Keratinocyte (primary cell): ENCODE measurements around the gene FAM120B. TPM values are rescaled to one million over a fixed set of nuclear protein-coding genes. Genes with fewer than 3 reads are reported as not detected.

Experiments
- DNase-seq: peaks from one replicate; pipeline ENCODE4 v3.0.0-alpha.2; 2011; ENCODE audit warnings: low read depth, missing footprints, low spot score
- FAIRE-seq: peaks from 2 replicates; lab custom pipeline; 2011; peaks lifted over from hg19 to GRCh38; lab: Jason Lieb, UNC
- H2AFZ ChIP-seq: 2 replicates; pipeline ENCODE4 v1.6.0; 2012; ENCODE audit warnings: low read length, control low read depth, inconsistent platforms; ENCODE audit not compliant: control insufficient read depth
- H3K27ac ChIP-seq: 2 replicates; pipeline ENCODE4 v1.5.1; 2011; ENCODE audit warnings: low read length; ENCODE audit not compliant: control insufficient read depth, insufficient read depth
- H3K27me3 ChIP-seq: 3 replicates; pipeline ENCODE4 v1.6.0; 2011; ENCODE audit warnings: low read length; ENCODE audit not compliant: control insufficient read depth, insufficient read depth; ENCODE audit errors: extremely low read depth
- H3K36me3 ChIP-seq, 2 experiments: 2 replicates in 1 of 2; 3 replicates in 1 of 2; pipeline ENCODE4 v1.5.1; 2011; ENCODE audit warnings: low read length in 2 of 2, mild to moderate bottlenecking in 1 of 2; ENCODE audit not compliant: control insufficient read depth in 2 of 2, insufficient read depth in 2 of 2; ENCODE audit errors: extremely low read depth in 1 of 2
- H3K4me1 ChIP-seq: 3 replicates; pipeline ENCODE4 v1.5.1; 2011; ENCODE audit warnings: low read length; ENCODE audit not compliant: control insufficient read depth, insufficient read depth; ENCODE audit errors: extremely low read depth
- H3K4me2 ChIP-seq: 3 replicates; pipeline ENCODE4 v1.6.0; 2011; ENCODE audit warnings: low read depth, low read length; ENCODE audit not compliant: control insufficient read depth, insufficient read depth; ENCODE audit errors: extremely low read depth
- H3K4me3 ChIP-seq, 3 experiments: fragments of 200-600 bp in 1 of 3; sonication (generic) in 1 of 3; 2 replicates in 2 of 3; 3 replicates in 1 of 3; pipeline ENCODE4 v1.5.1; 2011 to 2016; ENCODE audit warnings: low read length in 3 of 3, mild to moderate bottlenecking in 3 of 3, control low read depth in 2 of 3, inconsistent platforms in 1 of 3, low read depth in 1 of 3, mixed read lengths in 1 of 3, mixed run types in 1 of 3, moderate library complexity in 1 of 3; ENCODE audit not compliant: control insufficient read depth in 2 of 3, insufficient read depth in 2 of 3; ENCODE audit errors: extremely low read depth in 1 of 3
- H3K79me2 ChIP-seq: 2 replicates; pipeline ENCODE4 v1.6.0; 2012; ENCODE audit warnings: low read length; ENCODE audit not compliant: control insufficient read depth, insufficient read depth
- H3K9ac ChIP-seq: 3 replicates; pipeline ENCODE4 v1.6.0; 2011; ENCODE audit warnings: low read length; ENCODE audit not compliant: control insufficient read depth, insufficient read depth; ENCODE audit errors: extremely low read depth
- H3K9me1 ChIP-seq: 3 replicates; pipeline ENCODE4 v1.6.0; 2011; ENCODE audit warnings: low read length; ENCODE audit not compliant: control insufficient read depth, insufficient read depth; ENCODE audit errors: extremely low read depth
- H3K9me3 ChIP-seq: 2 replicates; pipeline ENCODE4 v1.5.1; 2012; ENCODE audit warnings: low read depth, low read length; ENCODE audit not compliant: control insufficient read depth
- H4K20me1 ChIP-seq: 3 replicates; pipeline ENCODE4 v1.6.0; 2011; ENCODE audit warnings: low read length; ENCODE audit not compliant: control insufficient read depth, insufficient read depth; ENCODE audit errors: extremely low read depth
- EZH2 ChIP-seq: IDR thresholded peaks from one replicate; pipeline ENCODE4 v1.6.1; 2012; ENCODE audit warnings: inconsistent platforms, mild to moderate bottlenecking, low read length, moderate library complexity
- dilution Hi-C: fragments of 300-500 bp; cut with MboI; formaldehyde crosslinking; loops from one replicate; pipeline ENCODE4 v1.7.0; 2020; ENCODE audit warnings: low sequenced_read_pairs; ENCODE audit not compliant: extremely low pct_ligation_motif_present
- polyA plus RNA-seq, 5 experiments: library from polyadenylated mRNA; depleted of rRNA in 3 of 5; stranded (reverse) in 3 of 5; stranded (forward) in 1 of 5; unstranded in 1 of 5; fragments of >200 nt; gene quantifications; 1 replicate in 1 of 5; 2 replicates in 3 of 5; 3 replicates in 1 of 5; pipeline versions ENCODE4 v1.2.1 to v1.2.3, GENCODE V29; 2011 to 2012; ENCODE audit warnings: missing spikeins in 2 of 5, low read depth in 1 of 5, low replicate concordance in 1 of 5
- TF ChIP-seq, protein P1 (sequence below), 3 experiments: IDR thresholded peaks in 1 of 3; conservative IDR thresholded peaks in 1 of 3; optimal IDR thresholded peaks in 1 of 3; 2 replicates in 2 of 3; 3 replicates in 1 of 3; pipeline versions ENCODE3 to v1.5.1; 2011; ENCODE audit warnings: low read length in 3 of 3, mild to moderate bottlenecking in 3 of 3, moderate library complexity in 2 of 3, control low read depth in 1 of 3, inconsistent platforms in 1 of 3; ENCODE audit not compliant: insufficient read depth in 2 of 3; ENCODE audit errors: extremely low read depth in 1 of 3

The FAM120B gene
- polyA plus RNA-seq, 1 donor (not counting 4 experiments of a cell fraction or from before 2014, with no cell fraction given) = 17.4 TPM

DNA sequence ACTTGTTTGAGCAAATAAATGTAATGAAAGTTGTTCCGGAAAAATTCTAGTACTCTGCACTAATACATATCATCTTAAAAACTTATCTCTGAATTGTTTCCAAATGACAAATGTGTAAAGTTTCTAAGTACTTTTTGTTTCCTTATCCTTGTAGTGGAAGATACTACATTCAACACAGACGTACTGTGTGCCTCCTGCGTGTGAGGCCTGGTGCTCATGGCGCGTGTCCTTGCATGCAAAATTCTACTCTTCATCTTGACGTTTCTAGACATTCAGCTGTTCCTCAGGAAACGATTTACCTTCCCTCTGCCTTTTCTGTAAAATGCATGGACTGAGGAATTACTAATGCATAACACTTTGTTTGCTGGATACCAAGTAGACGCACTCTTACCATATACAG, 27.1 kb upstream of the FAM120B start:
- TF ChIP-seq EZH2 = no peak
- TF ChIP-seq, protein P1, sequence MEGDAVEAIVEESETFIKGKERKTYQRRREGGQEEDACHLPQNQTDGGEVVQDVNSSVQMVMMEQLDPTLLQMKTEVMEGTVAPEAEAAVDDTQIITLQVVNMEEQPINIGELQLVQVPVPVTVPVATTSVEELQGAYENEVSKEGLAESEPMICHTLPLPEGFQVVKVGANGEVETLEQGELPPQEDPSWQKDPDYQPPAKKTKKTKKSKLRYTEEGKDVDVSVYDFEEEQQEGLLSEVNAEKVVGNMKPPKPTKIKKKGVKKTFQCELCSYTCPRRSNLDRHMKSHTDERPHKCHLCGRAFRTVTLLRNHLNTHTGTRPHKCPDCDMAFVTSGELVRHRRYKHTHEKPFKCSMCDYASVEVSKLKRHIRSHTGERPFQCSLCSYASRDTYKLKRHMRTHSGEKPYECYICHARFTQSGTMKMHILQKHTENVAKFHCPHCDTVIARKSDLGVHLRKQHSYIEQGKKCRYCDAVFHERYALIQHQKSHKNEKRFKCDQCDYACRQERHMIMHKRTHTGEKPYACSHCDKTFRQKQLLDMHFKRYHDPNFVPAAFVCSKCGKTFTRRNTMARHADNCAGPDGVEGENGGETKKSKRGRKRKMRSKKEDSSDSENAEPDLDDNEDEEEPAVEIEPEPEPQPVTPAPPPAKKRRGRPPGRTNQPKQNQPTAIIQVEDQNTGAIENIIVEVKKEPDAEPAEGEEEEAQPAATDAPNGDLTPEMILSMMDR (optimal IDR thresholded peaks at IDR 0.05 in 1 of 3, IDR thresholded peaks at IDR 0.05 in 1 of 3, conservative IDR thresholded peaks at IDR 0.05 in 1 of 3; ENCODE audit: extremely low read depth in 1 of 3, insufficient read depth in 2 of 3, low read length in 3 of 3) = no peak
- peaks cover under 1% of the 10 kb centered on the region for H3K27me3 ChIP-seq

DNA sequence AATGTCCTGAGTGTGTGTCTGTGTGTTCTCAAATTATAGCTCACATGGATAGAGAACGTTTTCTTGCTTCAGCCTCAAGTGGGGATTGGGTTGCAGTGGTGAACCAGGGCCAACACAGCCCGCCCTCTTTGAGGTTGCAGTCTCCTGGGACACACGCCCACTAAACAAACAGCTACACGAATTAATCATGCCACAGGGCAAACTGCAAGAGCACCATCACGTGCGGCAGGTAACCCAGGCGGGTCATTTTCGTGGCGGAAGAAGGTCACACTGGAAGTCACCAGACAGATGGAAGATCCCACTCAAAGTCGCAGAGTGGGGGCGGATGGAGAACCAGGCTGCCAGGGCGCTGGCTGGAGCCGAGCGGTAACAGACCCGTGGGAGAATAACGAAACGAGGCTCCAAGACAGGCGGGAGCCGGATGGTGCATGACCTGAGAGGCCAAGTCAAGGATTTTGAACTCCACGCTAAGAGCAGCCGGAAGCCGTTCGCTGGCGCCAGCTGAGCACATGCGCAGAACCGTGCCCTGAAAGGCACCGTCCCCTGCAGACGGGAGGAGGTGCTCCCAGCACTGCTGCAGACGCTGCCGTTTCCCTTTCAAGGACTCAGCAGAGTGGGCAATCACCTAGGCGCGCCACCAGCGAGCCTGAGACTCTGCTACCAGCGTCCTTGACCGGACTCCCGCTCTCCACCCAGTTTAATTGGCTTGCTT, 26.4 kb upstream of the FAM120B start:
- no peak overlapping the region for H3K4me3 ChIP-seq
- peaks cover 4% of the 10 kb centered on the region for H3K4me1 ChIP-seq
- no peak for FAIRE-seq
- peaks cover 16 to 20% of the 10 kb centered on the region in 2 experiments for H3K36me3 ChIP-seq
- no peaks in the 10 kb centered on the region for H3K79me2 ChIP-seq
- no peaks in the 10 kb centered on the region for H4K20me1 ChIP-seq
- H2AFZ ChIP-seq = no peak overlapping the region
- peak overlapping the region; percentile 52 for H3K4me2 ChIP-seq
- H3K9me3 ChIP-seq = no peaks in the 10 kb centered on the region
- H3K9ac ChIP-seq = no peak overlapping the region
- H3K9me1 ChIP-seq = no peaks in the 10 kb centered on the region
- H3K27me3 ChIP-seq = no peaks in the 10 kb centered on the region
- dilution Hi-C loops = no loop called here
- no peak for DNase-seq
- no peak overlapping the region for H3K27ac ChIP-seq
- TF ChIP-seq, protein P1 (optimal IDR thresholded peaks at IDR 0.05 in 1 of 3, IDR thresholded peaks at IDR 0.05 in 1 of 3, conservative IDR thresholded peaks at IDR 0.05 in 1 of 3; ENCODE audit: extremely low read depth in 1 of 3, insufficient read depth in 2 of 3, low read length in 3 of 3) = no peak
- TF ChIP-seq EZH2 = no peak

More for the DNA sequence above, 27.1 kb upstream of the FAM120B start:
- Histone ChIP-seq H3K27ac (no peak overlapping the region), H3K4me3 (no peak overlapping the region), H2AFZ (no peak overlapping the region), H3K9me3 (no peaks in the 10 kb centered on the region), H3K36me3 (peaks cover 13 to 17% of the 10 kb centered on the region in 2 experiments), H3K79me2 (no peaks in the 10 kb centered on the region), H3K4me1 (peaks cover 4% of the 10 kb centered on the region), H4K20me1 (no peaks in the 10 kb centered on the region), H3K9me1 (no peaks in the 10 kb centered on the region), H3K4me2 (no peak overlapping the region), H3K9ac (no peak overlapping the region)
- dilution Hi-C loops = no loop called here
- FAIRE-seq (no peak), DNase-seq (no peak)
